Lung microvascular endothelial cell (primary cell): ENCODE measurements around the gene RAB25. TPM values are rescaled to one million over a fixed set of nuclear protein-coding genes. Genes with fewer than 3 reads are reported as not detected.
"Not testable (repeated sequence)": the region's sequence is repeated elsewhere in the genome, so short reads cannot be mapped to it uniquely, and the experiment has no call there.

Experiments
- DNase-seq, 2 donors: peaks; one replicate each; pipeline versions ENCODE4 v3.0.0 to v3.0.0-alpha.2; 2010; ENCODE audit warnings: low read depth in 2 of 2
- total RNA-seq: library from RNA; depleted of rRNA; stranded (reverse); fragments of >200 nt; gene quantifications from 2 replicates; pipeline ENCODE4 v1.2.1, GENCODE V29; 2014

The RAB25 gene
- total RNA-seq, 1 donor from 2014 or later, result not detected

GRCh38 chr1:156115514-156116374, 54.8 kb downstream of the RAB25 start:
- peak; percentile 63 to 68 for DNase-seq

- not testable (repeated sequence) for DNase-seq
Observed at GRCh38 chr1:156116731-156117130, 55.8 kb downstream of the RAB25 start.

- DNase-seq, result peak in 1 of 2 donors; percentile 20
Observed at GRCh38 chr1:156117414-156118176, 56.6 kb downstream of the RAB25 start.

- DNase-seq, result peak in 1 of 2 donors; percentile 42
Observed at GRCh38 chr1:156118177-156118868, 57.4 kb downstream of the RAB25 start.

GRCh38 chr1:156119503-156120209, 58.7 kb downstream of the RAB25 start:
- peak in 1 of 2 donors; percentile 80 for DNase-seq

Other genes starting within 250 kb of the RAB25 start
- gene GON4L, start 203.9 kb upstream of the RAB25 start, total RNA-seq, result 14.6 and 27.4 TPM in 2 replicates
- gene SYT11, start 201.6 kb upstream of the RAB25 start, total RNA-seq, result 15.5 and 24.6 TPM in 2 replicates
- 19.0 and 26.0 TPM in 2 replicates for gene RIT1, start 149.8 kb upstream of the RAB25 start, total RNA-seq
- 9.4 and 13.5 TPM in 2 replicates for gene KHDC4, start 126.7 kb upstream of the RAB25 start, total RNA-seq
- gene RXFP4, start 119.5 kb upstream of the RAB25 start, total RNA-seq, result not detected in 2 replicates
- gene ARHGEF2, start 82.6 kb upstream of the RAB25 start, total RNA-seq, result 59.3 and 69.4 TPM in 2 replicates
- 342 and 396 TPM in 2 replicates for gene SSR2, start 40.2 kb upstream of the RAB25 start, total RNA-seq
- 9.8 and 12.1 TPM in 2 replicates for gene UBQLN4, start 7.4 kb upstream of the RAB25 start, total RNA-seq
- 98.6 and 101 TPM in 2 replicates for gene LAMTOR2, start 6.4 kb upstream of the RAB25 start, total RNA-seq
- 3.4 and 4.8 TPM in 2 replicates for gene MEX3A, start 21.3 kb downstream of the RAB25 start, total RNA-seq
- 187 and 399 TPM in 2 replicates for gene LMNA, start 53.6 kb downstream of the RAB25 start, total RNA-seq
- gene SEMA4A, start 92.4 kb downstream of the RAB25 start, total RNA-seq, result 0.20 and 0.44 TPM in 2 replicates
- gene SLC25A44, start 132.9 kb downstream of the RAB25 start, total RNA-seq, result 7.0 and 9.3 TPM in 2 replicates
- 39.9 and 45.8 TPM in 2 replicates for gene PMF1, start 151.8 kb downstream of the RAB25 start, total RNA-seq
- under 0.01 and 0.20 TPM in 2 replicates for gene BGLAP, start 181.0 kb downstream of the RAB25 start, total RNA-seq
- 0.22 and 0.60 TPM in 2 replicates for gene PAQR6, start 186.9 kb downstream of the RAB25 start, total RNA-seq
- gene SMG5, start 221.7 kb downstream of the RAB25 start, total RNA-seq, result 29.9 and 53.2 TPM in 2 replicates
- 0.44 and 0.79 TPM in 2 replicates for gene TMEM79, start 223.2 kb downstream of the RAB25 start, total RNA-seq
- 38.3 and 56.4 TPM in 2 replicates for gene GLMP, start 234.5 kb downstream of the RAB25 start, total RNA-seq
- gene VHLL, start 238.1 kb downstream of the RAB25 start, total RNA-seq, result 0.20 TPM in 1 of 2 replicates, not detected in the other